Fibroblast of skin of left biceps (primary cell): ENCODE data around the gene LSS.

Experiments used
- DNase-seq, 2 experiments: peaks; one replicate each; pipeline ENCODE4 v3.0.0-alpha.2; 2013; ENCODE audit warnings: low read depth in 2 of 2

The LSS gene

DNA sequence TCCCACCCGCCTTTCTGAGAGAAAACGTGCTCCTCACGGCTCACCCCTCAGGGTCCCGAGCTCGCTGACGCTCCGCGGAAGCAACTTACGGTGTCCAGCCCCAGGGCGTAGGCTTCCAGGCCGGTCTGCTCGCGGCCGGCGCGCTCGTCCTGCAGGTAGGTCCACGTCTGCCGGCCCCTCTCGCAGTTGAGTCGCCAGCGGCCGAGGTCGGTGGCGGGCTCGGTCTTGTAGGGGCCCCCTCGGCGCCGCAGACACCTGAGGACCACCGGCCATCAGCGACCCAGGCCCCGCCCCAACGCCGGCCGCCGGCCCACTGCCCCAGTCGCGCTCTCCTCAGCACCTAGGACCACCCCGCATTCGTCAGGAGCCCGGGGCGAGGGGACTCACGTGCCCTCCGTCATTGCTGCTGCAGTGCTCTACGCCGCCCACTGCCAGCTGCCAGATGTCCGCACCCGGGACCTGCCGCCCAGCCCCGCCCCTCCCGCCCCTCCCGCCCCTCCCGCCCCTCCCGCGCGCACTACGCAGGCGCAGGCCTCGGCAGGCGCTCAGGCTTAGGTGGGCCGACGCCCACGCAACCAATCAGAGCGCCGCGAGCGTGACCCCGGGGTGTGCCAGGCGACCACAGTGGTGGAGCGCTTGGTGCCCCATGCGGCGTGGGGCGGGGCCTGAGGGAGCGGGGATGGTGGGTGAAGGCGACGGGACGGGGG lies at the start of gene LSS:
LSS (minus strand) TSS at position 430 of the 707 bp plus-strand sequence; CDS start at position 401, 29 bp downstream.
- peak; percentile 95 to 96 for DNase-seq

DNA sequence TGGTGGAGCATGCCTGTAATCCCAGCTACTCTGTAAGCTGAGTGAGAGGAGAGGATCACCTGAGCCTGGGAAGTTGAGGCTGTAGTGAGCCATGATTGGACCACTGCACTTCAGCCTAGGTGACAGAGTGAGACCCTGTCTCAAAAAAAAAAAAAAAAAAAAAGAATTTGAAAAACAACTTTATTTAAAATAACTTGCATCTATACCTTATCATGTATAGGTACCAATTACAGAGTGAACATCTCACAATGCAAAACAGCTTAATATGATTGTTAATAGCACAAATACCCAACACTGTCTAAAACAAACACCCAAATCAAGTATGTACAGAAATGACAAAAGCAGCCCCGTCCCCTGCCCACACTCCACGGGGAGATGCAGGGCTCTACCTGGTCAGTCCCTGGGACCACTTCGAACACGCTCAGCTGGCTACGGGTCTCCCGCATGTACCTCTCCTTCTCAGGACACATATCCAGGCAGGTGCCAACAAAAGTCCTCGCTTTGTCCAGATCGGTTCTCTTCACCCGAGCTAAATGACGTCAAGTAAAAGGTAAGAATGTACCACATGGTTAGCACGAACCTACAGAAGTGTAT lies 46.3 kb upstream of the LSS start:
- no peak for DNase-seq

DNA sequence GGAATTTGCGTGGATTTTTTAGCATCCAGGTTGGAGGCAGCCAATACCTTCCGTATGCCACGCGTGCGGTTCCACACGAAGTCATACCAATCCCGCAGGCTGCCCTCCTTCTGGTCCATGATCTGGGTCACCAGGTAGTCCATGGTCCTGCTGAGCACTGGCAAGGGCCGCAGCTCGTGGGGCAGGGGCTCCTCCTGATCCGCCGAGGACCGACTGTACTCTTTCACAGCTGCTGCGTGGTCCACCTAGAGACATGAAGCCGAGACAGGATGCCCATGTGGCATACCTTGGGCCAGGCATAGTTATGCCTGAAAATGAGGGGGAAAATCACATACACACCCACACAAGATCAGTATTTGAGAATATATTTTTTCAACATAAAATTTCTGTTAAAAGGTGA lies 44.8 kb upstream of the LSS start:
- DNase-seq = no peak

DNA sequence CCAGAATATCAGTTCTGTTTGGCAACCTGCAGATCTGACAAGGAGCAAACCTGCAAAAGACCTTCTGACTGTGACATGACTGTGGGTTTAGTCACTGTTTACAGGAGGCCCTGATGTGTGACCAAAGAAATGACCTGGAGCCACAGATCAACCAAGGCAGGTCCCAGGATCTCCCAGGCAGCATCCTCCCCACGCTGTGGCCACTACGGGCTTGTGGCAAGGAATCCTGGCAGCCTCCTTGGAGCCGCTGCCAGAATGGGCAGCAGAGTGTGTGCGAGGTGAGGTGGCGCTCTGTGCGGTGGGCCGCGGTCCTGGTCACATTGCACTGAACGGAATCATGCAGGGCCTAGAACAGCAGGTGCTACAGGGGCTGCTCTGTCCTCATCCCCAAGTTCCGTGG lies 40.9 kb upstream of the LSS start:
- no peak for DNase-seq

DNA sequence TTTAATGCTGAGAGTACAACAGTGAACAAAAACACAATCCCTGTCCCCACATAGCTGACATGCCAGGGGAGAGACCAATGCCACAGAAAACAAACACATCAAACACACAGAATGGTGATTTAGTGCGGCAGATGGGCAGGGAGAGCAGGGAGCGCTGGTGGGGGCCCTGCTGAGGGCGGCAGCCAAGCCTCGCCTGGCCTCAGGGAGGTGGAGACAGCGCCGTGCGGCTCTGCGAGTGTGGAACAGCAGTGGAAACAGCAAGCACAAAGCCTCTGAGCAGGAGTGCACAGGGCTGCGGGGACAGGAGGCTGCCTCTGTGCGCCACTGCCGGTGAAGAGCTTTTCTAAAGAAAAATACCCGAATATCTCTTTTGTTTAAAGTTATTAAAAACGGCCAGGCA lies 39.8 kb upstream of the LSS start:
- DNase-seq = no peak

DNA sequence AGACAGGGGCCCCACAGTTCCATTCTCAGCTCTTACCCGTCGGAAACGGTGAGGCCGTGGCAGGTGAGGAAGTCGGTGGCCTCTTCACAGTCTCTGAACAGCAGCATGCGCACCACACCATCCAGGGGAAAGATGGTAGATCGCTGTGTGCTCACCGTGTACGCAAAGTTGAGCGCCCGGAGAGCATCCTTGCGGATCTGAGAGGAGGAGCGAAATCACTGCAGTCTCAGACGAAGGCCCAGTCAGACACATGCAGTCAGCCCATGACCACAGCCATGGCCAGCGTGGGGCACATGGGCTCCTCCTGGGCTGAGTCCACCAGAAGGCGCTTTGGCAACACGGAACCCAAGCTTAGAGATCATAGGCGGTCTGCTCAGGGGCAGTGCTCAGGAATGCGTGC lies 38.4 kb upstream of the LSS start:
- no peak for DNase-seq

DNA sequence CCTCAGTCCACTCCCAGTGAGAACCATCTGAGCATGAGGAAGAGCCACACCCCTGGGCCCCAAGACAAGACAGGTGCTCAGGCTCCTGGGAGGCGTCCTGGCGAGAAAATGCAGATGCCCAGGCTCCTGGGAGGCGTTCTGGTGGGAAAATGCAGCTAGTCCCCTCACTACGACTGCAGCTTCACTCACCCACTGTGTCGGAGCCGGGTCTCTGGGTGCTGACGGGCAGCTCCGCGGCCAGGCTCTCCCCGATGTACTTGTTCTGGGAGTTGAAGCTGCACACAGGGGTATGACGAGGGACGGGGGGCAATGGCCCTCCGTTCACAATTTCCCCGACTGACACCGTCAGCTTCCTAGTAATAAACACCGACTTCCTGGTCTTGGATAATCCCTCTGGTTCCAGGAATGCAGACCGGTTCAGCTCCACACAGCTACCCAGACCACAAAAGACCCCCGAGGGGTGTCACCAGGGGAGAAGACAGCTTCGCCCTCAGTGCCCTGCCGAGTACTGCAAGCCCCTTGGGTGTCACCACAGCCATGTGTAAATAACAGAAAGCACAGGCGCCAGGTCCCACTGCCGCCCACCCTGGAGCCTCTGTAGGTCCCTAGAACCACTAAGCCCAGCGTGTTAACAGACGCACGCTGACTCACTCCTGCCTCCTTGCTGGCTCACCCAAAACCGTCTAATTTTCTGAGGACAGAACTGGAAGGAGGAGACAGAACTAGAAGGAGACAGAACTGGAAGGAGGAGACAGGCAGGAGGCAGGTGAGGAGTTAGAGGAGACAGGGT lies 37.4 kb upstream of the LSS start:
- no peak for DNase-seq

DNA sequence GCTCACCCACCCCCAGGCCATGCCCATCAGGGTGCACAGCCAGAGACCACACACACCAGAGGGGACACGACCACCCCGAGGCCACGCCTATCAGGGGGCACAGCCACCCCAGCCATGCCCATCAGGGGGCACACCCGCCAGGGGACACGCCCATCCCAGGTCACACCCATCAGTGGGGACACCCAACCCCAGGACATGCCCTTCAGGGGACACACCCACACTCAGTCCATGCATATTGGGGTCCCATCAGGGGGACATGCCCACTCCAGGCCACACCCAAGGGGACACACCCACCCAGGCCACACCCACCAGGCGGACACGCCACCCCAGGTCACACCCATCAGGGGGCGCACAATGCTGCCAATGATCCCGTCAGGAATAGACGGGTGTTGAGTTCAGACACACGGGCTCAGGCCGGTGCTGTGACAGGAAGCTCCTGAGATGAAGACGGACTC lies 36.1 kb upstream of the LSS start:
- no peak for DNase-seq

DNA sequence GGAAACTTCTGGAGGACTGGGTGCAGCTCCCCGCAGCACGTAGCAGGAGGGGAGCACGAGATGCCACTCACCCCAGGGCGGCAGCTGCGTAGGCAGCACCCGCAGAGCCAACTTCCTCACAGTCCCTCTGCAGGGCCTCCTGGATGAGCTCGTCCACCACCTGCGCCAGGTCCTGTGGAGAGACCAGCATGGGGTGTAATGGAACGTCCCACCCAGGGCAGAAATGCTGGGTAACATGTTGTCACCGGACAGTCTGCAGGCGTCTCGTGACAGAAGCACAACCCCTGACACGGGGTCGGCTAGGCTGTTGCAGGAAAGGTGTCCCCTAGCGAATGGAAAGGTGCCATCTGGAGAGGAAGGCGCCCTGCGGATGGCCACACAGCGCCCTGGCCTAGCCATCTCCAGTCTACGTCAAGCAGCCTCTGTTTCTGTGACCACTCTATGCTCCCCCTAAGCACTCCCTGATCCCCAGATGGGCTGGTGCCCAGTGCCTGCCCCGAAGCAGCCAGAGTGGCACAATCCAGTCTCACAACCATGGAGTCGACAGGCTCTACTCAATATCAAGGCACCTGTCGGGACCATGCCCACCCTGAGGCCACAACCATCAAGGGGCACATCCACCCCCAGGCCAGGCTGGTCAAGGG lies 35.6 kb upstream of the LSS start:
- no peak for DNase-seq

DNA sequence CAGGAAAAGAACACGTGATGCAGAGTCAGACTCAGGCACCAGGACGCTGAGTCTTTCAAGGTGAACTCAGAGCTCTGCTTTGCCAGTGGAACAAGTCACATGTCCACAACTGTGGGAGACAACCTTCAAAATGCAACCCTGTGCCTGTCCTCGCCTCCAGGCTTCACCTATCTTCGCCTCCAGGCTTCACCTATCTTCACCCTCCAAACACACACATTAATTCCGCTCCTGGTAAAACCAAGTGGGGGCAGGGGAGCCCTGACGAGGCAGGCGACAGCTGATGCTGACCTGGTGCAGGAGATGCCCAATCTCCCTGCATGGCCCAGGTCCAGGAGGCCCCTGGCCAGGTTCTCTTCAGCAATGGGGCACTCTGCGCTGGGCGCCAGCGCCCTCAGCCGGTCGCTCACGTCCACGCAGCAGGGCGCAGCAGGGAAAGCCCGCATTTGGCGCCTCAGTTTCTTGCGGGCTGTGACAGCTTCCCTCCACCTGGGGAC lies 28.0 kb upstream of the LSS start:
- DNase-seq = no peak

DNA sequence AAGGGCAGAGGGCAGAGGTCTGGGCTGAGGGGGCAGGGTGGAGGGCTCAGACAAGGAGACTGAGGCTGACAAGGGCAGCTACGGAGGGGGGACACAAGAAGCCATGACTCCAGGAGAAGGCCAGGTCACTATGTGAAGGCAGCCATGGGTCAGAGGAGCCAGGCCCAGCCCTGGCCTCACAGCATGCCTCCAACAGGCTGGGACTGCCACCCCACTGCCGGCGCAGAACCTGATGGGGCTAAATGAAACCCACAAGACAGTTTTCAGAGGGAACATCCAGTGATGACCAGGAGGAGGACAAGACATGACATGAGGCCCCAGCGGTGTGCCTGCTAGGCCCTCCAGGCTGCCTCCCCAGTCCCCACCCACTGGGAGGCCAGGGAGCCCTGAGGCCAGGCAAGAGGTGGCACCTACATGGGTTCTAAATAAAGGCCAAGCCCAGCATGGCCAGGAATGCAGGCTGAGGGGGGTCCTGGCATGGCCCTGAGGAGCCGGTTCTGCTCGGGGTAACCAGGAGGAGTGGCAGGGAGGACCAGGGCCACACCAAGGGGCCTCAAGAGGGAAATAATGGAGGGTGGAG lies 27.3 kb upstream of the LSS start:
- no peak for DNase-seq

DNA sequence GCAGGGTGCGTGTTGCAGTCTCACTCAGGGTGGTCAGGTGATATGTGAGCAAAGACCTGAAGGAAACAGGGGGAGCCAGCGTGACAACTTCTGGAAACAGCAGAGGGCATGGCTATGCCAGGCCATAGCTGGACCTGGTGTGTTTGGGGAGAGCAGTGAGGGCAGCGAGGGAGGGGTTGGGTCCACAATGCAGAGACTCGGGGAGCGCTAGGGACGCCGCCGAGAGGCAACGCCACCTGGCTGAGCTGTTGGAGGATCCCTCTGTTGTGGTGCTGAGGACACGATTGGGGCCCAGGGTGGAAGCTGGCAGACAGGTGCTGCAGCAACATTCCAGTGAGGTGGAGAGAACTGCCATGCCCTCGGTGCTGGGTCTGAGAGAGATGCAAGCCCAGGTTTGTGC lies 26.6 kb upstream of the LSS start:
- DNase-seq = no peak

DNA sequence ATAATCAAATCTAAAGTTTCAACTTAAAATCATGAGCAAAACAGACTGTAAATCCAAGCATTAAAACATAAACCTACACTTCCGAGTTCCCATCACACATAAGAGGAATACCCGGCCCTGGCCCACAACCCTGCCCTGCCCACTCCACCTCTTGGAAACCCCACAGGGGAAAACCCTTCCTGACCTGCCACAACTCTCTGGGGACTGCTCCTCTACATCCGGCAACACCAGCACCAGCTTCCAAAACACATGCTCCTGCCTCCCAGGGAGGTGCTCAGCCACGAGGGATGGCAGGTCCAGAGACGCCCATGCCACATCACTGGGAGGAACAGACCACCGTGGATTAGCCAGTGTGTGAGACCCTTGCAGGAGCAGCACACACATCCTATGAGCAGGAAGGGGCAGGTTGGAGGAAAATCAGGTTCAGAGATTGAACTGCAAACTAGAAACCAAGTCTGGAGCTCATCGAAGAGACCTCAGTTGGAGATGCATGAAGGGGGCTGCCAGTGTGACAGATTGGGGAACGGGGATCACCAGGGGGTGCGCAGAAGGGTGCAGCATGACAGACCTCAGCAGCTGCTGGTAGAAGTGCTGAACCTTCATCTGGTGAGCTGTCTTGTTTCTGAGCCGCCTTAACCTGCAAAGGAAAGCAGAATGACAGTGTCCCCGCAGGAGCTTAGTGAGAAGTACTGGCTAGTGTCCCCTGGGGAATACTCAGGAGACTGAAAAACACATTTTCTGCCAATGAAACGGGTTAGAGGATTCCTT lies 25.8 kb upstream of the LSS start:
- DNase-seq = no peak

DNA sequence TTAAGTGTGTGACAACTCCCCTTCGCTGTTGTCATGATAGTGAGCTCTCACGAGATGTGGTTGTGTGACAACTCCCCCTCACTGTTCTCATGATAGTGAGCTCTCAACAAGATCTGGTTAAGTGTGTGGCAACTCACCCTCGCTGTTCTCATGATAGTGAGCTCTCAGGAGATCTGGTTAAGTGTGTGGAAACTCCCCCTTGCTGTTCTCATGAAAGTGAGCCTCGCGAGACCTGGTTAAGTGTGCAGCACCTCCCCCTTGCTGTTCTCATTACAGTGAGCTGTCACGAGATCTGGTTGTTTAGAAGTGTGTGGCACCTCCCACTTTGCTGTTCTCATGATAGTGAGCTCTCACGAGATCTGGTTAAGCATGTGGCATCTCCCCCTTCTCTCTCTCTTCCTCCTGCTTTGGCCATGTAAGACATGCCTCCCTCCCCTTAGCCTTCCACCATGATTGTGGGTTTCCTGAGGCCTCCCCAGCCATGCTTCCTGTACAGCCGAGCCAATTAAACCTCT lies 25.1 kb upstream of the LSS start:
- no peak for DNase-seq

DNA sequence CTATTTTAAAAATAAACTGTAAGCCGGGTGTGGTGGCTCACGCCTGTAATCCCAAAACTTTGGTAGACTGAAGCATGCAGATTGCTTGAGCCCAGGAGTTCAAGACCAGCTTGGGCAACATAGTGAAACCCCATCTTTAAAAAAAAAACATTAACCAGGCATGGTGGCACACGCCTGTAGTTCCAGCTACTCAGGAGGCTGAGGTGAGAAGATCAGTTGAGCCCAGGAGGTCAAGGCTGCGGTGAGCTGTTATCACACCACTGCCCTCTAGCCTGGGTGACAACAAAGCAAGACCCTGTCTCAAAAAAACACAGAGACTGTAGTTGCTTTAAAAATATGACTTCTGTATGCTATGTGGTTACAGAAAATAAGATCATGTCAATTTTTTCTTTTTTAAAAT lies 24.3 kb upstream of the LSS start:
- DNase-seq = no peak

DNA sequence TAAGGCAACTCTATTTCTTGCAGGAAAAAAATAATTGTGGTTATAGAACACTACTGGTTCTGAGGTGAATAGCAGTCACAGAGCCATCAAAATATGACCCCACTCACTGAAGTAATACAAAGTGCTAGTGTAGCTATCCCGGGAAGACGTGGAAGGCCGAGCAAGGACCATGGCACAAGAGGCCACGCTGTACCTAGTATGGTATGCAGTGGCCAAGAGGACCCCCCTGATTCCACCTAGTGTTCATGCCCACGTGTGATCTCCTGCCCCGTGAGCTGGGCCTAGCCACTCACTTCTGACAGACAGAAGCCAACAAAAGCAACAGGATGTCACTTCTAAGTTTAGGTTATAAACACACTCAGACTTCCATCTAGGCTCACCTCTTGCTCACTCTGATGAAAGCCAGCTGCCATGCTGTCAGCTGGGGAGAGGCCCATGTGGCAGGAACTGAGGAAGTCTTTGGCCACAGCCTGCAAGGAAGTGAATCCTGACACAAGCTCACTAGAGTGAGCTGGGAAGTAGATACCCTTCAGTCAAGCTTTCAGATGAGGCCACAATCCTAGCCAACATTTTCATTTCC lies 21.7 kb upstream of the LSS start:
- no peak for DNase-seq

DNA sequence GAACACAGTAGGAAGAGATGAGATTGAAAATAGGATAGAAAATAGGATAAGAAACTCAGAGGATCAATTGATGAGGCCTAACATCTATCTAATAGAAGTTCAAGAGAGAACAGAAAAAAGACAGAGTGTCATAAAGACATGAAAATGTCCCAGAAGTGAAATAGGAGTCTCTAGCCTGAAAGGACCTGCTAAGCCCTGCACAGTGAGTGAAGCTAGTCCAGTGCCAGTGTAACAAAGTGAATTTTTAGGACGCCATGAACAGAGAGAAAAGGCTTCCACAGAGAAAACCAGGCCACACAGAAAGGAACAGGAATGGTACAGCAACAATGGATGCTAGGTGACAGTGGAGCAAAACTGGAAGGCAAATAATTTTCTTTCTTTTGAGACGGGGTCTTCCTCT lies 20.3 kb upstream of the LSS start:
- DNase-seq = no peak

DNA sequence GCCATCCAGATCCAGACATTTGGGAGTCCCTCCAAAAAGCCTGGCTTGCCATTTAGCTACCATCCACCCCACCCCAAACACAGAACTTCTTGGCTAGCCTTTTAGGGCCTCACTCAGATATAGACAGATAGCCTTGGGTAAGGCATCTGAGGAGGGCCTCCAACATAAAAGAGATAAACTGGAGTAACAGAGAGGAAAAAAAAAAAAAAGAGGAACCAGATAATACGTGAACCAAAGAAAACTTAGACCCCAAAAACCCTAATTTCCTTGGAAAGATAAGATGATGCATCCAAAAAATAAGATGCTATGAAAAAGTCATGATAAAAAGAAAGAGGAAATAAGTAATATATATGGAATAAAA lies 19.8 kb upstream of the LSS start:
- no peak for DNase-seq

DNA sequence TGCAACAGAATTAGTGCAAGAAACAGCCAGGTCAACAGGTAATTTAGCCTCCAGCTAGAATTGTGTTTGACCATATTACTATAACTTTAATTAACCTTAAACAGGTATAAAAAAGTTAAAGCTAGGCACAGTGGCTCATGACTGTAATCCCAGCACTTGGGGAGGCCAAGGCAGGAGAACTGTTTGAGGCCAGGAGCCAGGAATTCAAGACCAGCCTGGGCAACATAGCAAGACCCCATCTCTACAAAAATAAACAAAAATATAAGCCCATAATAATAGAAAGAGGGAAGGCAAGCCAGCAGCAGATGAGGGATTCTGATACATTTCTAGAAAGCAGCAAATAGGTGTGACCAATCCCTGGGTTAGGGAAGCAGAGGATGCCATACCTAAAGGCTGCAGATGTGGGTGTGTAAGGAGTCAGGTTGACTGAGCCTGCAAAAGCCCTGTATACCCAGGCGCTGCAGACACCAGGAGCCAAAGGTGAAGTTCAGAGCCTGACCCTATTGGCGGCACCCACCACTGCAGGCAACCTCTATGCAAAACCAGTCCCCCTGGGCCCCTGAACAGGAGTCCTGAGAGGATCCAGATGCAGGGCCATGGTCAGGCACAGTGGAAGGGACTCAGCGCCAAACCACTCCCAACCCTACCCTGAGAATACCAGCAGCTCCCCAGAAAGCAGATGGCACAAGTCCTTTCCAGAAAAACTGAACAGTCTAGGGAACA lies 19.3 kb upstream of the LSS start:
- DNase-seq = no peak

DNA sequence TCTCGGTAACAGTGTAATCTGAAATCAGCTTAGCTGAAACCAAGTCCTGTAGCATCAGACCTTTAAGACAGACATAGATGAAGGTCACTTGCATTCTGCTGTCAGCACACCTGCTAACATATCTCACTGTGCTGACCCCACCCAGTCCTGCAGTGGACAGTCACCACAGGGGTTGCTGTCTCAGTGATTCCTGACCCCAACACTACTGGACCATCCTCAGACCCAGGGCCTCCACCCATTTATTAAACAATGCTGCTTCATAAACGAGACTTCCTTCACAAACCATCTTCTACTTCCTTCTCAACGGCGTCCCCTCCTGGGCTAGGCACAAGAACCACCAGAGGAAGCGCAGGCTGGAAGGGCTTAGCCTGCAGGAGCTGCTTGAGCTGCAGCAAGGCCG lies 17.8 kb upstream of the LSS start:
- DNase-seq = no peak
